GM10248 (cell line): Measurements from ENCODE around the gene KIF5B.
"Not testable (repeated sequence)": the region's sequence is repeated elsewhere in the genome, so short reads cannot be mapped to it uniquely, and the experiment has no call there.

Source experiments
- CTCF ChIA-PET: fragments of 300-600 bp; sonication (Branson Sonifier 250); formaldehyde crosslinking; extraction: SDS; loops from one replicate; lab custom pipeline; 2021; ENCODE audit warnings: antibody characterized with exemption; lab: Yijun Ruan, JAX
- POLR2A ChIA-PET: fragments of 350-650 bp; sonication (Branson Sonifier 250); formaldehyde crosslinking; extraction: SDS; loops from one replicate; lab custom pipeline; 2020; ENCODE audit warnings: antibody characterized with exemption; lab: Yijun Ruan, JAX
- DNase-seq: peaks from one replicate; pipeline ENCODE4 v3.0.0; 2012; ENCODE audit errors: extremely low spot score
- CTCF ChIP-seq: IDR thresholded peaks from 2 replicates; pipeline ENCODE4 v1.5.1; 2012; ENCODE audit warnings: mild to moderate bottlenecking, low read depth; ENCODE audit errors: extremely low read depth, missing control alignments, control extremely low read depth

KIF5B gene

GRCh38 chr10:32073128-32073527 is 16.9 kb upstream of the KIF5B start:
- ChIA-PET CTCF (interaction anchor here (2.5 kb wide), 1 partner anchor 11 kb away, joined by 6 read pairs; no protein-coding TSS in a partner anchor), POLR2A (no interaction called here)
- TF ChIP-seq CTCF: no peak
- DNase-seq: no peak

DNA sequence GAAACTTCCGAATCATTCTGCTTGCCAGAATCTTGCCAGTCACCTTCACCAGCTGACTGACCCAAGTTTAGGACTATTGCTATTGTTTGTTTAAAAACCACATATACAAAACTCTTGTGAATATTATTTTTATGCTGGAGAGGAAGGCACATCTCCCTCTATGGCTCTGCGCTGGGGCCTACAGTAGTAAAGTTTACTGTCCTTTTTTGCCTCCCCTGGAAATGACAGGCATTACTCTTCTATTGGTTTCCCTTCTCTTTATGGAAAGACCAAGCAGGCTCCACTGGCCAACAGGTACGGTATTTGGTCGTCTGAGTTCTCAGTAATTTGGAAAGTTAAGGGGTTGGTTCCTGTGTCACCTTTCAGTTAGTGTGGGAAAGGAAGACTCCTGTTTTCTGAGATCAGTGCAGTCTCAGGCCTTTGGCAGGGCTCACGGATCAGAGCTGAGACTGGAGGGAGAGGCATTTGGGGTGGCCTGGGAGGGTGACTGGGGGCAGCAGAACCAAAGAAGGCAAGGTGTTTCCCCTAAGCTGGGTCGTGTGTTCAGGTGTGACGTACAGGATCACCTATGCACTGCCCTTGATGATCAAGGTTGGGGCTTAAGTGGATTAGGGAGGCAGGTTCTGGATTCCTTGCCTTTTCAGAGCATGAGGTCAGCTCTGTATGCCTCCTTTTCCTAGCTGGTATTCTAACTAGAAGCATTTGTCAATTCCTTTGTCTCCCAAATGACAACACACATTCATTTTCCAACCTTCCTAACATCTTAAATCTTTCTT is 16.0 kb upstream of the KIF5B start:
- TF ChIP-seq CTCF: no peak
- ChIA-PET CTCF (no interaction called here), POLR2A (no interaction called here)
- DNase-seq: no peak

DNA sequence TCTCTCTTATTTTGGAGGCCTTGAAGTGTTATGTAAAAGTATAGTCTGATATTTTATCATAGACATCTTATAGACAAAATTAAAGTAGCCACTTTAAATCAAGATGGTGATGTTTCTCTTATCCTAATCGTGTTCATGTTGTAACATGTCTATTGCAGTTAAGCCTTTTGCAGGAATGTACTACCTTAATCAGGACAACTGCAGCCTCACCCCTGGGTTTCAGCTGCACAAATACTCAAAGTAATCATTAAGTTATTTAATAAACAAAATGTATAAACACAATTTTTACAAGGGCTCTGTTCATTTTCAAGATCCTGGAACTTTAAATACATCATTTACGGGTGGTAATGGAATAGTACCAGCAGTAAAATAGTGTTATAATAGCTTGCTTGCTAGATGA is 14.4 kb upstream of the KIF5B start:
- TF ChIP-seq CTCF: no peak

DNA sequence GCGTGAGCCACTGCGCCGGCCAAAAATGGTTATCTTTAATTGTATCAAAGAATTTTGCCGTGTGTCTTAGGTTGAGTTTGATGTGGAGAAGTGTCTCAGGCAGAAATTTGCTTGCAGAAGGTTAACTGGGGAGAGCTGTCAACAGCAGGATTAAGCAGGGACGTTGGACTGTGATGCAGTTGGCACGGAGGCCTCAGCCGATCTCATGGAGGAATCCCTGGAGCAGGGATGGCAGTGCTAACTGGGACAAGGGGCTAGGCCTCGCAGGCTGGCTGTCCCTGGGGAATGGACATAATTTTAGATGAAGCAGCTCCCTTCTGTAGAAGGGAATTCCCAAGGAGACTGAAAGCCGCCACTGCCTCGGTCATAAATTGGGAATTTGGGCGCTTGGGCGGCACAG is 12.3 kb upstream of the KIF5B start:
- POLR2A ChIA-PET: no interaction called here
- CTCF ChIA-PET: no interaction called here
- no peak for DNase-seq
- no peak for TF ChIP-seq CTCF

More for the DNA sequence above, 14.4 kb upstream of the KIF5B start:
- CTCF ChIA-PET: interaction anchor here (1.1 kb wide), 2 partner anchors 11 to 209 kb away, joined by 3 to 4 read pairs; no protein-coding TSS in a partner anchor
- DNase-seq: no peak
- POLR2A ChIA-PET: no interaction called here

GRCh38 chr10:32067931-32068330 is 11.7 kb upstream of the KIF5B start:
- POLR2A ChIA-PET, DNase-seq: not testable (repeated sequence)
- CTCF ChIA-PET: interaction anchor here (1.7 kb wide), 1 partner anchor 11 kb away, joined by 5 read pairs; the partner anchor contains the start of gene KIF5B

GRCh38 chr10:32065856-32066255 is 9.6 kb upstream of the KIF5B start:
- TF ChIP-seq CTCF: no peak
- CTCF ChIA-PET: interaction anchor here (1.2 to 1.4 kb wide), 2 partner anchors 8 to 141 kb away, joined by 3 to 4 read pairs; no protein-coding TSS in a partner anchor
- POLR2A ChIA-PET: no interaction called here
- no peak for DNase-seq

GRCh38 chr10:32061440-32061839 is 5.2 kb upstream of the KIF5B start:
- TF ChIP-seq CTCF: no peak
- POLR2A ChIA-PET: interaction anchor here (0.6 kb wide), 1 partner anchor 37 kb away, joined by 3 read pairs; no protein-coding TSS in a partner anchor
- CTCF ChIA-PET: no interaction called here
- DNase-seq: no peak
